Measurements from ENCODE around the gene DUSP3. TPM values are rescaled to one million over a fixed set of nuclear protein-coding genes. Genes with fewer than 3 reads are reported as not detected.

DUSP3 gene
- total RNA-seq, 1 experiment from 2014 or later: 39.7 TPM

- CTCF ChIA-PET: interaction anchor here (0.5 to 0.9 kb wide), 3 partner anchors 23 to 38 kb away, joined by 3 to 6 read pairs (median 3); no protein-coding TSS in a partner anchor
- Mint-ChIP-seq H3K4me1 (ENCODE audit: insufficient read depth, unreplicated experiment) (peaks cover 6% of the 10 kb centered on the region), H3K4me3 (ENCODE audit: unreplicated experiment) (no peak overlapping the region)
Observed at GRCh38 chr17:43722269-43722619, 56.5 kb downstream of the DUSP3 start.

DNA sequence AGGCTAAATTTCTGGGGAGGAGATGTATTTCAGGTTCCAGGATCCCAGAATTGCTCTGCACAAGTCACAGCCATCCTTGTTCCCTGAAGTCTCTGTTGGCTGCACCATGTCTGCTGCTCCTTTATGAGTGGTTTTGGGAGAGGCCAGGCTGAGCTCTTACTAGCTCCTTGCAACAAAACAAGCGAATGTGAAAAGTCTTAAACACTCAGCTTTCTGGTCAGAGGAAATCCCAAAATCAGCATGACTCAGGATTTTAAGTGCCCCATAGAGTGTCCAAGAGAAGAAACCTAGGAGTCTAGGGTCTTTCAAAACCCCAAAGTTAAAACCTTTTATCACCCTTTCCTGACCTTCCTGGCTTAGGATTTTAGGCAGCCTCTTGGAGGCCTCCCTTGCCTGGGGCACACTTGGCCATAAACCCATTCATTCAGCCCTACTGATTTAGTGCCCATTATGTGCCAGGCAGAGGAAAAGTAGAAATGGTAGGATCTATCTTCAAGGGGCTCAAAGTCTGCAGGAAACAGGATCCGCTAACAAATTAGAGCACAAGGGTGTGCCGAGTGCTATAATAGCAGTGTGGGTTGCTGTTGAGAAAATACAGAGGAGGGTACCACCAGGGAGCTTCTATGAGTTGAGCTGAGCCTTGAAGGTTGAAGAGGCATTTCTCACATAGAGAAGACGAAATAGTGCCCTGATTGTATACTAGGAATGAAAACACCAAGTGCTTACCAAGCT lies 57.1 kb downstream of the DUSP3 start:
- ChIA-PET CTCF (interaction anchor here (0.5 to 0.9 kb wide), 3 partner anchors 27 to 38 kb away, joined by 3 to 6 read pairs (median 3); no protein-coding TSS in a partner anchor), POLR2A (no interaction called here)
- no TSS peak for BruUV-seq (replicated peaks)
- intact Hi-C loops (cut with micrococcal nuclease): no loop called here
- no peak overlapping the region for H3K27ac Mint-ChIP-seq (ENCODE audit: low read depth, unreplicated experiment)
- H3K4me1 Mint-ChIP-seq (ENCODE audit: insufficient read depth, unreplicated experiment): peaks cover 6% of the 10 kb centered on the region
- H3K36me3 Mint-ChIP-seq (ENCODE audit: insufficient read depth, unreplicated experiment): no peaks in the 10 kb centered on the region
- peaks cover 13% of the 10 kb centered on the region for H3K27me3 Mint-ChIP-seq (ENCODE audit: insufficient read depth, unreplicated experiment)
- peak overlapping the region; percentile 70 for H3K4me3 Mint-ChIP-seq (ENCODE audit: unreplicated experiment)
- H3K9me3 Mint-ChIP-seq (ENCODE audit: unreplicated experiment): no peaks in the 10 kb centered on the region
- peak; percentile 18 for DNase-seq (ENCODE audit: unreplicated experiment)
- TF ChIP-seq CTCF (IDR thresholded peaks at IDR 0.05; ENCODE audit: unreplicated experiment): no peak

More at GRCh38 chr17:43722269-43722619, 56.5 kb downstream of the DUSP3 start:
- POLR2A ChIA-PET: no interaction called here
- BruUV-seq (replicated peaks): no TSS peak
- Mint-ChIP-seq H3K27me3 (ENCODE audit: insufficient read depth, unreplicated experiment) (peaks cover 13% of the 10 kb centered on the region), H3K36me3 (ENCODE audit: insufficient read depth, unreplicated experiment) (no peaks in the 10 kb centered on the region), H3K27ac (ENCODE audit: low read depth, unreplicated experiment) (no peak overlapping the region), H3K9me3 (ENCODE audit: unreplicated experiment) (no peaks in the 10 kb centered on the region)
- TF ChIP-seq CTCF (IDR thresholded peaks at IDR 0.05; ENCODE audit: unreplicated experiment): no peak
- DNase-seq (ENCODE audit: unreplicated experiment): no peak
- intact Hi-C loops (cut with micrococcal nuclease): no loop called here

DNA sequence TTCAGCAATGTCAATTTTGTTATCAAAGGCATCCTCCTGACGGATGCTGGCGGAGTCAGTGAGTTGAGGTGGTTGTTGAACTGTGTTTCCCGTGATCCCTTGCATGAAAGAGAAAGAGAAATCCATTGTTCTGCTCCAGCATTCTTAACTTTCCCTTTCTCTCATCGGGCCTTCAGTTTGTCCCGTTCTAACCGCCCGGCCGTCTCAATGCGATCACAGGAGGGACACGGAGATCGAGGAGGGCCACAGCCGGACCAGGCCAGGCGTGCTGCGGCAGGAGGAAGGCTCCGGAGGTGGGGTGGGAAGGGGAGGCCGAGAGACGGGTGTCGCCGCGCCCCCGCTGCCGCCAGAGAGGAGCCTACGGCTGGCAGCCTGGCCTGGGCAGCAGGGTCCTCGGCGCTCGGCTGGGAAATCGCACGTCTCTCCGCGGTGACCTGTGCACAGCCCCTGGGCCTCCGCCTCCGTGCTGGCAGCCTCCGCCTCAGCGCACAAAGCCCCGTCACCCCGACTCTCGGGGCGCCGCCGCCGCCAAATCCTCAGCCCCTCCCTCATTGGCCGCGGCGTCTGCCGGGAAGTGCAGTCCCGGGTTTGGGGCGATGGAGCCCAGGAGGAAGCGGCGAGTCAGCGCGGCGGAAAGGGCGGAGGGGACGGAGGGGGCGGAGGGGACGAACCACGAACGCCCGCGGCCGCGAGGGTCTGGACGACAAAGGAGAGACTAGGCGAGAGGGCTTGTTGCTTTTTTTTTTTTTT lies 58.3 kb downstream of the DUSP3 start:
- Mint-ChIP-seq H3K4me3 (ENCODE audit: unreplicated experiment) (peak overlapping the region; percentile 70), H3K27ac (ENCODE audit: low read depth, unreplicated experiment) (no peak overlapping the region), H3K27me3 (ENCODE audit: insufficient read depth, unreplicated experiment) (peaks cover 13% of the 10 kb centered on the region), H3K9me3 (ENCODE audit: unreplicated experiment) (no peaks in the 10 kb centered on the region), H3K4me1 (ENCODE audit: insufficient read depth, unreplicated experiment) (peaks cover 6% of the 10 kb centered on the region), H3K36me3 (ENCODE audit: insufficient read depth, unreplicated experiment) (no peaks in the 10 kb centered on the region)
- BruUV-seq (replicated peaks): no TSS peak
- no peak for DNase-seq (ENCODE audit: unreplicated experiment)
- POLR2A ChIA-PET: no interaction called here
- CTCF ChIA-PET: interaction anchor here (0.7 kb wide), 1 partner anchor 29 kb away, joined by 3 read pairs; no protein-coding TSS in a partner anchor
- TF ChIP-seq CTCF (IDR thresholded peaks at IDR 0.05; ENCODE audit: unreplicated experiment): no peak
- intact Hi-C loops (cut with micrococcal nuclease): no loop called here

- ChIA-PET CTCF (no interaction called here), POLR2A (no interaction called here)
- no peaks in the 10 kb centered on the region for H3K9me3 Mint-ChIP-seq (ENCODE audit: unreplicated experiment)
- peaks cover 8% of the 10 kb centered on the region for H3K4me1 Mint-ChIP-seq (ENCODE audit: insufficient read depth, unreplicated experiment)
- H3K27ac Mint-ChIP-seq (ENCODE audit: low read depth, unreplicated experiment): no peak overlapping the region
- no peak for TF ChIP-seq CTCF (IDR thresholded peaks at IDR 0.05; ENCODE audit: unreplicated experiment)
- intact Hi-C loops (cut with micrococcal nuclease): no loop called here
- H3K4me3 Mint-ChIP-seq (ENCODE audit: unreplicated experiment): peak overlapping the region; percentile 70
- peaks cover 16% of the 10 kb centered on the region for H3K27me3 Mint-ChIP-seq (ENCODE audit: insufficient read depth, unreplicated experiment)
- no peaks in the 10 kb centered on the region for H3K36me3 Mint-ChIP-seq (ENCODE audit: insufficient read depth, unreplicated experiment)
- no TSS peak for BruUV-seq (replicated peaks)
- DNase-seq (ENCODE audit: unreplicated experiment): no peak
Observed at GRCh38 chr17:43719578-43719977, 59.2 kb downstream of the DUSP3 start.
